ENCODE data around the gene LRRC26.
"Not testable (repeated sequence)": the region's sequence is repeated elsewhere in the genome, so short reads cannot be mapped to it uniquely, and the experiment has no call there.

LRRC26 gene

DNA sequence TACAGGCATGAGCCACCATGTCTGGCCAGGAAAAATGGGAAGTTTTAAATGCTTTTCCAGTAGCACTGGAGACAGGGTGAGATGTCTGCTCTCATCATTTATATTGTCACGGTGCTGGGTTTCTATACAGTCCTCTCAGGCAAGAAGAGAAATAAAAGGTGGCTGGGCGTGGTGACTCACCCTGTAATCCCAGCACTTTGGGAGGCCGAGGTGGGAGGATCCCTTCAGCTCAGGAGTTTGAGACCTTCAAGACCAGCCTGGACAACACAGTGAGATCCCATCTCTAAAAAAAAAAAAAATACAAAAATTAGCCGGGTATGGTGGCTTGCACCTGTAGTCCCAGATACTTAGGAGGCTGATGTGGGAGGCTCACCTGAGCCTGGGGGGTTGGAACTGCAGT, 35.7 kb downstream of the LRRC26 start:
- DNase-seq: no peak

DNA sequence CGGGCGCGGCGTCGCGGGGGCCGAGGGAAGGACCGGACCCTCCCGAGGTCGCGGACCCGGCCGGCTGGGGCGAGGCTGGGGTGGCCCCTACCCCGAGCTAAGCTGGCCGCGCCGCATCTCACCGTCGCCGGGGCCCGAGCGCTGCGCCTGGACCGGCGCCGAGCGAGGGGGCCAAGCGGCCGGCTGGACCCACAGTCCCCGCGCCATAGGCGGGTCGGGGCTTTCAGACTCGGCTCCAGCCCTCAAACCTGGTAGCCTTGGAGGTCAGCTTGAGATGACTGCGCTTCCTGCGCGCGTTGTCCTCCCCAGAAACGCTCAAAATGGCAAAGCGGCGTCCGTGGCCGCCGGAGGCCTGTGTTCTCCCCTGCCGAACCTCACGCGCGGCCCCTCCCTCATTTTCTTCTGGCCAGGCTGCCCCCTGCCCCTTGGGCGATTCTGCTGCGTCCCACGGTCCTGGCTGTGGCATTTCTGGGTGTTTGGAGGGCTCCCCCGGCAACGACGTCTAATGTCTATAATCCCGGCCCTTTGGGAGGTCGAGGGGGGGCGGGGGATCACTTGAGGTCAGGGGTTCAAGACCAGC, 39.6 kb downstream of the LRRC26 start:
- DNase-seq: no peak

DNA sequence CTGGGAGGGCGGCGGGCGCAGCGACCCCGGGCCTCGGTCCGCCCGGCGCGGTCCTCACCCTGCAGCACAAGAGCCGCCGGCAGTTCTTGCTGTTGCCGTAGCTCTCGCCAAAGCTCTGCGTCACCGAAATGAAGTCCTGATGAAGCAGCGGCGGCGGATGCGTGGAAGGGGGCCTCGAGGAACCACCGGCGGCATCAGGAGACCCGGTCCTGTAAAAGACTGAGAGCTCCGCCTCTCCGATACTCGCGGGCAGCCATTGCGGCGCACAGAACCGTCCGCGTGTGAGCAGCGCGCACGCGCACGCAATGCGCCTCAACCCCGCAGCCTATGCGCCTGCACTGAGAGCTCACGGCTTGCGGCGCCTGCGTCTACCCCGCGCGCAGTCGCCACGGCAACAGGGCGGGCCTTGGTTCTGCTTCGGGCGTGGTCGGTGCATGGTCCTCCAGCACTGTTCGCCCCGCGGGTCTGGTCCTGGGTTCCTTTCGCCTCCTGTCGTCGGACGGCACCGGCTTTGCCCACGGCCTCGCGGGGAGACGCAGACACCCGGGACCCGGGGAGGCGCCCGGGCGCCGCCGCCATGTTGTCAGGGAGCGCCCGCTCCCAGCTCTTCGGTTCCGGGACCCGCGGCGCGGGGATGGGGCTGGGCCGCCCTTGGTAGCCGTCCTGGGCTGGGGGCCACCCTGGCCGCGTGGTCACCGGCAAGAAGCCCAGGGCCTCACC, 40.2 kb downstream of the LRRC26 start:
- DNase-seq: peak; percentile 88

DNA sequence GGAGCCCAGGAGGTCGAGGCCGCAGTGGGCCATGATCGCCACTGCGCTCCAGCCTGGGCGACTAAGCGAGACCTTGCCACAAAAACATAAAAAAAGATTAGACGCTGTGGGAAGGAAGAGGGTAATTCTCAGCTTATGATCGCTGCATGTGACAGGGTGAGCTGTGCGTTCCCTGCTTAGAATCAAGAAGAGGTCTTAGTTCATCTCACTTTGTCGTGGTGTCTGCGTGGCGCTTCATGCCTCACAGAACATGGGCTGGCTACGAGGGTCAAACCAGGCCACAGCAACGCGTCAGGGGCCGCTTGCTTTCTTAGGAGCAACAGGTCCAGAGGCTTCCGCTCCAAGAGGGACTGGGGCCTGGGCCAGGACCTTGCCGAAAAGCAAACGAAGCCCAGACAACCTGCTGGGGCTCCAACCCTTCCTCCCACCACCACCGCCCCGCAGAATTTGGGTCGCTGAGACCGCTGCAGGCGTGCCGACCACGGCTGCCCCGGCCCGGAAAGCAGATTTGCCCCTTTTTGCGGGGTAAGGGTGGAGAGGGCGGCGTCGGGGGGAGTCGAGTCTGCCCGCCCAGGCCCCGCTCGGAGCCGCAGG, 40.9 kb downstream of the LRRC26 start:
- DNase-seq: no peak

DNA sequence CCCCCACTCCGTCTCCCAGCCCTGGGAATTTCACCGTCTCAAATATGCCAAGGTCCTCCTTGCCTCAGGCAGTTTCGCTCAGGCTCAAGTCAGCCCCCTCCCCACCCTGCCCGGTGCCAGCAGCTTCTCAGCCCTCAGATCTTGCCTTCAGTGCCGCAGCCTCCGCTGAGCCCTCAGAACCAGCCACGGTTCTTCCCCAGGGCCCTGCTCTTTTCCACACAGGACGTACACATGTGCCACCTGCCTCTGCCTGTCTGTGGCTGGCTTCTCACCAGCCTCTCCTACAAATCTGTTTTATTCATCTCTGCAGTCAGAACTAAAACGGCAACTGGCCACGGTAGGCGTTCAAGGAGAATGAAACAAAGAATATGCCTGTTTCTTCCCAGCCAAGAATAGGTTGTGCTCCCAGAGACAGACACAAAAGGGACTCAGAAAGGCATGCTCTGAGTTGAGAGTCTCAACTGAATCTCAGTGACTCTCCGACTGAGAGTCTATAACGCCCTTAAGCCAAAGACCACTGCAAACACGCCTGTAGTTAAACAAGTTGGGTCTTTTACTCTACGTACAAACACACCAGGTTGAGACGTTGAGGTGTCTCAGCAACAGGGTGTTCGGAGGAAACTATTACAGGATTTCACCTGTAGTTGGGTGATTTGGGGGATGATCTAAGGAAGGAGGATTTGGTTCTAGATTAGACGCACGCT, 41.5 kb downstream of the LRRC26 start:
- DNase-seq: no peak

DNA sequence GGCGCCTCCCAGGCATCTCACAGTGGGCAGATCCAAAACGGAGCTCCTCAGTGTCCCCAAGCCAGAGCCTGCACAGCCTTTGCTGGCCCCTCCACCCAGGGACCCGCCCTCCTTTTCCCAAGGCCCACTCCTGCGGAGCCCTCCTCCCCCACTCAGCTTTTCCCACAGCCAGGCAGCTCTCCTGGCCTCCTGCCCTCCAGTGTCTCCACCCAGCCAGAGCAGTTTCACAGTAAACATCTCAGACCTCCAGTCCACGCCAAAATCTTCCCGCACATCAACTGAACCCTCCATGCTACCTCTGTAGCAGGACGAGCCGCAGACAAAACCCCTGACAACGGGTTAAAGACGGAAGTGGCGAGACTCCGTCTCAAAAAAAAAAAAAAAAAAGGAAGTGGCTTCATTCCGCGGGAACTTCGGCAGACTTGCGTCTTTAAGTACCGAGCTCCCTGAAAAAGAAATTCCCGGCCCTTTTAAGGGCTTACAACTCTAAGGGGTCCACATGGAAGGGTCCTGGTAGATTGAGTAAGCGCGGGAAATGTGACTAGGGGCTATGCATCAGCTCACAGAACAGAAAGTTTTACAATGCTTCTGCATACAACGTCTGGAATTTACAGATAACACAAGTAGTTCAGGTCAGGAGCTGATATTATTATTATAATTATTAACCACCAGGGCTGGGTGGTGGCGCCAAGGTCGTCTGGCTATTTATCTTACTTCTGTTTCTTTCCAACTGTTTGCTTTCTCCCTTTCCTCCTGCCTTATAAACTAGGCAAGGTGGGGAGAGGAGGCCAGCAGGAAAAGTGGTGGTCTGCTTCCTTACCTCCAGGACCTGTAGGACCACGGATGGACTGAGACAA, 42.3 kb downstream of the LRRC26 start:
- DNase-seq: no peak

DNA sequence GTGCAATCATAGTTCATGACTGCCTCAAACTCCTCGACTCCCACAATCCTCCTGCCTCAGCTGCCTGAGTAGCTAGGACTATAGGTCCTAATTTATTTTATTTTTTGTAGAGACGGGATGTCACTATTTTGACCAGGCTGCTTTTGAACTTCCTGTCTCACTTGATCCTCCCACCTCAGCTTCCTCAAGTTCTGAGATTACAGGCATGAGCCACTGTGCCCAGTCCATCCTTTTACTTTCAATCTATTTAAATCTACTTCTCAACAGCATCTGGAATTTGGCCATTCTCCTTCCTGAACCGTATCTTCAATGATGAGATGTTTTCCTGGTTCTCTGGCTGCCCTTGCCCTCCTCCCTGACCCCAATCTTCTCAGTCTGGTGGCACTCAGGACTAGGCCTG, 43.1 kb downstream of the LRRC26 start:
- DNase-seq: no peak

DNA sequence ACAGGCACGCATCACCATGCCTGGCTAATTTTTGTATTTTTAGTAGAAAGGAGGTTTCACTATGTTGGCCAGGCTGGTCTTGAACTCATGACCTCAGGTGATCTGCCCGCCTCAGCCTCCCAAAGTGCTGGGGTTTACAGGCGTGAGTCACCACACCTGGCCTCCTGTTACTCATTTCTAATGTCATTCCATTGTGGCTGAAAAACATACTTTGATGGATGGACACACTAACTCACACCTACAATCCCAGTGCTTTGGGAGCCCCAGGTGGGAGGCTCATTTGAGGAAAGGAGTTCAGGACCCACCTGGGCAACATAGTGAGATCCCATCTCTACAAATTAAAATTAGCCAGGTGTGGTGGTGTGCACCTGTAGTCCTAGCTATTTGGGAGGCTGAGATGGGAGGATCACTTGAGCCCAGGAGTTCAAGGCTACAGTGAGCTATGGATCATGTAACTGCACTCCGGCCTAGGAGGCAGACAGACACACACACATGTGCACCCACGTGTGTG, 45.8 kb downstream of the LRRC26 start:
- not testable (repeated sequence) for DNase-seq

DNA sequence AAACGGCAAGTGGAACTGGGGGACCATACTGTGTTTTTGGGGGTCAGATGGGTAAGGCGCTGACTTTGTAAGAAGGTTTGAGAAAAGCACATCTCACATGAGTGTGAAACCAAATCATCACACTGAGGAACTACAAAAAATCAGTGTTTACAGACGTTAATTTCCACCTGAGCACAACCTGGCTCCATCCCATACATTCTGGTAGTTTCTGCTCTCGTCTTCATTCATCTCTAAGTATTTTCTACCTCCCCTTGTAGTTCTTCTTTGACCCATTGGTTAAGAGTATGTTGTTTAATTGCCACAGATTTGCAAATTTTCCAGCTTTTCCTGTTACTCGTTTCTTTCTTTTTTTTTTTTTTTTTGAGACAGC, 46.4 kb downstream of the LRRC26 start:
- DNase-seq: no peak

DNA sequence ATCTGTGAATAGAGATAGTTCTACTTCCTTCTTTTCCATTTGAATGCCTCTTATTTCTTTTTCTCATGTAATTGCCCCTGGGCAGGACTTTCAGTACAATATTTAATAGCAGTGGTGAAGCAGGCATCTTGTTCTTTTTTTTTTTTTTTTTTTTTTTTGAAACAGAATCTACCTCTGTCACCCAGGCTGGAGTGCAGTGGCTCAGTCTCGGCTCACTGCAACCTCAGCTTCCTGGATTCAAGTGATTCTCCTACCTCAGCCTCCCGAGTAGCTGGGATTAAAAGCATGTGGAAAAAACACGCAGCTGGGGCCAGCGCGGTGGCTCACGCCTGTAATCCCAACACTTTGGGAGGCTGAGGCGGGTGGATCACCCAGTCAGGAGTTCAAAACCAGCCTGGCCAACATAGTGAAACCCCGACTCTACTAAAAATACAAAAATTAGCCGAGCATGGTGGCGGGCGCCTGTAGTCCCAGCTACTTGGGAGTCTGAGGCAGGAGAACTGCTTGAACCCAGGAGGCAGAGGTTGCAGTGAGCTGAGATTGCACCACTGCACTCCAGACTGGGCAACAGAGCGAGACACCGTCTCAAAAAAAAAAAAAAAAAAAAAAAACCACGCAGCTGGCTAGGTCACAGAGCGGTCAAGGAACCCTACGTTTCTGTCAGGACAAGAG, 46.9 kb downstream of the LRRC26 start:
- not testable (repeated sequence) for DNase-seq

DNA sequence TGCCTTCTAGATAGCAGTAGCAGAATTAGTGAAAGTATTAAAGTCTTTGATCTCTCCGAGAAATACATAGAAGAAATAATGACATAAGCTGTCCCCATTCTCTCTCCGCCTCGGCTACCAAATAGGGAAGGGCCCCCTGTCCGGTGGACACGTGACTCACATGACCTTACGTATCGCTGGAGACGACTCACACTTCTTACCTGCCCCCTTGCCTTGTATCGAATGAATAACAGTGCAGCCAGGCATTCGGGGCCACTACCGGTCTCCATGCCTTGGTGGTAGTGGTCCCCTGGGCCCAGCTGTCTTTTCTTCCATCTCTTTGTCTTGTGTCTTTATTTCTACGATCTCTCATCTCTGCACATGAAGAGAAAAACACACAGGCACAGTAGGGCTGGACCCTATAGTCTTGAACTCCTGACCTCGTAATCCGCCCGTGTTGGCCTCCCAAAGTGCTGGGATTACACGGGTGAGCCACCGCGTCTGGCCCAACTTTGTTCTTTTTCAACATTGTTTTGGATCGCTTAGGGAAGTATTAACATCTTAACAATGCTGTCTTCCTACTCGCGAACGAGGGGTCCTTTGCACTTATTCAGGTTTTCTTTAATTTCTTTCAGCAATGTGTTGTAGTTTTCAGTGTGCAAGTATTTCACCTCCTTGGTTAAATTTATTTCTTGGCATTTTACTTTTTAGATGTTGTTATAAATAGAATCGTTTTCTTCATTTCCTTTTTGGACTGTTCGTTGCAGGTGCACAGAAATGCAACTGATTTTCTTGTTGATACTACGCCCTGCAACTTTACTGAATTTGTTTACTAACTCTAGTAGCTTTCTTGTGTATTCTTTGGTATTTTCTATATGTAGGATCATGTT, 47.7 kb downstream of the LRRC26 start:
- DNase-seq: not testable (repeated sequence)

All from NCI-H510A treated with DMSO at 0.1 percent for 48 hours (cell line).